Astrocyte of the spinal cord (primary cell): Measurements from ENCODE around the gene PITPNB.
A peak's percentile ranks its signal among the peaks of the same experiment; 100 is the strongest.

Experiments used
- DNase-seq: peaks from one replicate; pipeline ENCODE4 v3.0.0; 2011; ENCODE audit warnings: low read depth, low spot score
- H3K4me3 ChIP-seq: 2 replicates; pipeline ENCODE4 v1.5.1; 2011; ENCODE audit warnings: low read depth, mild to moderate bottlenecking, low read length, moderate library complexity
- in situ Hi-C: cut with HindIII; loops from 2 replicates; pipeline ENCODE4 v1.10.0; 2017; ENCODE audit warnings: low sequenced_read_pairs
- TF ChIP-seq, protein P1 (sequence below): IDR thresholded peaks from 2 replicates; pipeline ENCODE4 v1.5.1; 2012; ENCODE audit warnings: low read depth, mild to moderate bottlenecking, low read length, inconsistent platforms

Gene PITPNB

DNA sequence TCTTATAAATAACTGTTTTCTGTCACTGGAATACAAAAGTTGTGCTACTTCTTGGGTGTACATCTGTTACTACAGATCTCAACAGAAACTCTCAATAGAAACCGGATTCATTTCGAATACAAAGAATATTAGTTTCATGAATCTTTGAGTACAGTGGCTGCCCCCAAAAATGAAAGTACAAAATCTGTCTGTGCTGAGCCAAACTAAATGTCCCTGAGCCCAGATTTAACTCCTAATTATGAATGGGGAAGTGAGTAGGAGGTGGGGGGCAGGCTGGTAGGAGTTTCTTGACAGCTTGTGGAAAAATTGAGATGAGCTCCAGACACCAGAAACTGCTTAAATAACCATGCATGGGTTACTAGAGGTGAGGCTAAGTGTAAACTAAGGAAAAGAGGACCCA lies 41.6 kb downstream of the PITPNB start:
- in situ Hi-C loops = no loop called here
- TF ChIP-seq, protein P1, sequence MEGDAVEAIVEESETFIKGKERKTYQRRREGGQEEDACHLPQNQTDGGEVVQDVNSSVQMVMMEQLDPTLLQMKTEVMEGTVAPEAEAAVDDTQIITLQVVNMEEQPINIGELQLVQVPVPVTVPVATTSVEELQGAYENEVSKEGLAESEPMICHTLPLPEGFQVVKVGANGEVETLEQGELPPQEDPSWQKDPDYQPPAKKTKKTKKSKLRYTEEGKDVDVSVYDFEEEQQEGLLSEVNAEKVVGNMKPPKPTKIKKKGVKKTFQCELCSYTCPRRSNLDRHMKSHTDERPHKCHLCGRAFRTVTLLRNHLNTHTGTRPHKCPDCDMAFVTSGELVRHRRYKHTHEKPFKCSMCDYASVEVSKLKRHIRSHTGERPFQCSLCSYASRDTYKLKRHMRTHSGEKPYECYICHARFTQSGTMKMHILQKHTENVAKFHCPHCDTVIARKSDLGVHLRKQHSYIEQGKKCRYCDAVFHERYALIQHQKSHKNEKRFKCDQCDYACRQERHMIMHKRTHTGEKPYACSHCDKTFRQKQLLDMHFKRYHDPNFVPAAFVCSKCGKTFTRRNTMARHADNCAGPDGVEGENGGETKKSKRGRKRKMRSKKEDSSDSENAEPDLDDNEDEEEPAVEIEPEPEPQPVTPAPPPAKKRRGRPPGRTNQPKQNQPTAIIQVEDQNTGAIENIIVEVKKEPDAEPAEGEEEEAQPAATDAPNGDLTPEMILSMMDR = no peak
- no peak overlapping the region for H3K4me3 ChIP-seq
- no peak for DNase-seq

DNA sequence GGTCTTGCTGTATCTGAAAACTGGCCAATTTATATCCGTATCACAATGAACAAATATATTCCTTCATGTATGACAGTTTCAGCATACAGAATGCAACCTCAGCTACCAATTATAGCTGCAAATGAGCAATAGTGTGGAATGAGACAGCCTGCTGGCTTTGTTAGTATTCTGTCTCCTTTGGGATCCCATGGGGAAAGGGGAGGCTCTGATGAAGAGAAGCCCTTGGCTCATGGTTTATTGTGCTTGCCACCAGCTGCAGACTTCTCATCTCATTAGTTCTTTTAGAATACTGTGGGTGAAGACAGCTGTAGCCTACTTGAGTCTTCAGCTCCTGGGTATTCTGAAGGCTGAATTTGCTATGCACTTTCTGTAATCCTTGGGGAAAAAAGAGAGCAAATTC lies 42.4 kb downstream of the PITPNB start:
- in situ Hi-C loops = no loop called here
- DNase-seq = peak; percentile 65
- TF ChIP-seq, protein P1 = no peak
- no peak overlapping the region for H3K4me3 ChIP-seq

DNA sequence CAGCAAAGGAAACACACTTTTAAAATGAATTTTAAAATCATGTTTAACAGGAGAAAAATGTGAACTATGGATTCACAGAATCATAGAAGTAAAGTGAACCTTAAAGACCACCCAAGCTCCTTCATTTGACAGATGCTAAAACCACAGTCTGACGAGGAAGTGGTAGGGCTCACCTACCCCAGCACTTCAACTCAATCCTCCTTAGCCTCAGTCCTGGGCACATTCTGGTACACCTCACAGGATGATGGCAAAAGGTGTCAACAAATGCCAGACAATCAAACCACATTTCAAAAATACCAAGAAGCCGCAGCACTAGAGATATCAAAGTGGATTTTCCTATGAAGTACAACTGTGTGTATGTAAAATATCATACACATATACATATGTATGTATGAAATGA lies 43.1 kb downstream of the PITPNB start:
- in situ Hi-C loops = no loop called here
- TF ChIP-seq, protein P1 = no peak
- DNase-seq = no peak
- no peak overlapping the region for H3K4me3 ChIP-seq

DNA sequence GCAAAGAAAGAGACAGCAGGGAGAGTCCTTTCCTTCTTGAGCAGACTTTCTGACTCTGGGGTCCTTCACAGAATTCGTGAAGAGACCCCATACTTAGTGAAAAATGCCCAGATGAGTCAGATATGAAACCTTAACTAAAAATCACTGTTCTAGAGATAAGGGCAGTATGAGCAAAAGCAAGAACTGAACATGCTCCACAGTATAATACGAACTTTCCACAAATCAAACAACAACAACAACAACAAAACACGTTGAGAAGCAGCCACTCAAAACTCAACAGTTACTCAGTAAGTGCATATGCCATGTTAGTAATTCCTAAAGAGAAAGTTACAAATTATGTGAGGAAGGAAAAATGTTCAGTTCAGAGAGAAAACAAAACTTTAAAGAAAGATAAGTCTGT lies 44.3 kb downstream of the PITPNB start:
- no peak overlapping the region for H3K4me3 ChIP-seq
- TF ChIP-seq, protein P1 = no peak
- in situ Hi-C loops = no loop called here
- no peak for DNase-seq

DNA sequence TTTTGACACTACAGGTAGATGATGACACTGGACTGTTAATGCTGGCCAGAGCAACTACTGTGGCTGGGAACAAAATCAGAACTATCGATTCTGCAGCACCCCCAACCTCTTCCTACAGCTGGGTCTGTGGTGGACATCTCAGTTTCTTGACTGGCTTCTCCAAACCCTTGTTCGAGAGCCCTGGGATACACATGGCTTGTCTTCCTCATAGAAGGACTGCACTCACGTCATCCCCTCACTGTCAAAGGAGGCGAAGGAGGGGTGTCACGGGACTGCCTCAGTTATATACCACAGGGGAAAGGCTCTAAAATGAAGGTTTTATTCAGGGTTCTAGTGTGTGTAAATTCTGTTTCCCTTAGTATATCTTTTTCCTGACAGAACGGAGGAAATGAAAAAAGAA lies 44.9 kb downstream of the PITPNB start:
- no peak for DNase-seq
- TF ChIP-seq, protein P1 = no peak
- in situ Hi-C loops = no loop called here
- no peak overlapping the region for H3K4me3 ChIP-seq

DNA sequence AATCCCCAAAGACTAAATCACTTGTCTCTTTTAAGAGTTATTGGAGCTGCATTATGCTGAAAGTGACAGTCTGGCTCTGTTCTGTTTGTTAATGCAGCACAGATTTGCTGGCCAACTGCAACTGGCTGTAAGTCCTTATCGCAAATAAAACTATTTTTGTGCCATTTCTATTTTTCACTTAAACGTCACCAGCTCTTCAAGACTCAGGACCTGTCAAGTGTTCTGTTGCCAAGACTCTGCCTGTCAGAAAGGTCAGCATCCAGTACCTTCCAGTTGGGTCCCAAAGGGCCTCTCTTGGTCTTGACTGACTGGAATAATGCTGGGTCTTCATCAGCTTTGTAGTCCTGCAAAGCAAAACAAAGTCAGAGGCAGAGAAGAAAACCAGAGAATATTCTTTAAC lies 45.6 kb downstream of the PITPNB start:
- DNase-seq = no peak
- no peak overlapping the region for H3K4me3 ChIP-seq
- TF ChIP-seq, protein P1 = no peak
- in situ Hi-C loops = no loop called here

DNA sequence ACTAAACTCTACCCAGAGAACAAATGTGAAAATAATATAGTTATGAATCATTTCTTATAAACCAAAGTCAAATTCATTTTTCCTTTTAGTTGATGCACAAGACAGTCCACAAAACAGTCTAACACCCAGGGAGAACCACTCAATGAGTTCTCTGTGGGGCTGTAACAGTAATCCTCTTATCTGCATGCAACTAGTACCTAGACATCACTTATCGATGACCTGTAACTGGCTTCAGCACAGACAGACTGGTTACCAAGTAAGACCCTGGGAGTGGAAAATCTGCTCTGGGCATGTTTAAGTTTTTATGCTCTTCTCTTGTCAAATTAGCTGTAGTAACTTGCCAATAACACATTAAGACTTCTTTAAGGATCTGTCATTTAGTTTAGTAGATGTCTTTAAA lies 46.6 kb downstream of the PITPNB start:
- no peak overlapping the region for H3K4me3 ChIP-seq
- TF ChIP-seq, protein P1 = no peak
- in situ Hi-C loops = no loop called here
- no peak for DNase-seq
